Measurements from ENCODE around the gene ARL8B.

- no peak for TF ChIP-seq POLR2A (IDR thresholded peaks at IDR 0.05)
- TF ChIP-seq, protein P1, sequence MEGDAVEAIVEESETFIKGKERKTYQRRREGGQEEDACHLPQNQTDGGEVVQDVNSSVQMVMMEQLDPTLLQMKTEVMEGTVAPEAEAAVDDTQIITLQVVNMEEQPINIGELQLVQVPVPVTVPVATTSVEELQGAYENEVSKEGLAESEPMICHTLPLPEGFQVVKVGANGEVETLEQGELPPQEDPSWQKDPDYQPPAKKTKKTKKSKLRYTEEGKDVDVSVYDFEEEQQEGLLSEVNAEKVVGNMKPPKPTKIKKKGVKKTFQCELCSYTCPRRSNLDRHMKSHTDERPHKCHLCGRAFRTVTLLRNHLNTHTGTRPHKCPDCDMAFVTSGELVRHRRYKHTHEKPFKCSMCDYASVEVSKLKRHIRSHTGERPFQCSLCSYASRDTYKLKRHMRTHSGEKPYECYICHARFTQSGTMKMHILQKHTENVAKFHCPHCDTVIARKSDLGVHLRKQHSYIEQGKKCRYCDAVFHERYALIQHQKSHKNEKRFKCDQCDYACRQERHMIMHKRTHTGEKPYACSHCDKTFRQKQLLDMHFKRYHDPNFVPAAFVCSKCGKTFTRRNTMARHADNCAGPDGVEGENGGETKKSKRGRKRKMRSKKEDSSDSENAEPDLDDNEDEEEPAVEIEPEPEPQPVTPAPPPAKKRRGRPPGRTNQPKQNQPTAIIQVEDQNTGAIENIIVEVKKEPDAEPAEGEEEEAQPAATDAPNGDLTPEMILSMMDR (IDR thresholded peaks at IDR 0.05): no peak
Measured at GRCh38 chr3:5102532-5102931, 19.6 kb upstream of the ARL8B start.
